ENCODE data around the gene CEMIP.

DNA sequence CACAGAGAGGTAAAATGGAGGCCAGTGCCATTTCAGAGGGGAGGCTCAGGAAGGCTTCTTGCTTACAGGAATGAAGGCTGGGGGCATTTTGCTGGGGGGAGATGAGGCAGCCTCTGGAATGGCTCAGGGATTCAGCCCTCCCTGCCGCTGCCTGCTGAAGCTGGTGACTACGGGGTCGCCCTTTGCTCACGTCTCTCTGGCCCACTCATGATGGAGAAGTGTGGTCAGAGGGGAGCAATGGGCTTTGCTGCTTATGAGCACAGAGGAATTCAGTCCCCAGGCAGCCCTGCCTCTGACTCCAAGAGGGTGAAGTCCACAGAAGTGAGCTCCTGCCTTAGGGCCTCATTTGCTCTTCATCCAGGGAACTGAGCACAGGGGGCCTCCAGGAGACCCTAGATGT is 170.6 kb downstream of the CEMIP start:
- TF ChIP-seq, protein P1, sequence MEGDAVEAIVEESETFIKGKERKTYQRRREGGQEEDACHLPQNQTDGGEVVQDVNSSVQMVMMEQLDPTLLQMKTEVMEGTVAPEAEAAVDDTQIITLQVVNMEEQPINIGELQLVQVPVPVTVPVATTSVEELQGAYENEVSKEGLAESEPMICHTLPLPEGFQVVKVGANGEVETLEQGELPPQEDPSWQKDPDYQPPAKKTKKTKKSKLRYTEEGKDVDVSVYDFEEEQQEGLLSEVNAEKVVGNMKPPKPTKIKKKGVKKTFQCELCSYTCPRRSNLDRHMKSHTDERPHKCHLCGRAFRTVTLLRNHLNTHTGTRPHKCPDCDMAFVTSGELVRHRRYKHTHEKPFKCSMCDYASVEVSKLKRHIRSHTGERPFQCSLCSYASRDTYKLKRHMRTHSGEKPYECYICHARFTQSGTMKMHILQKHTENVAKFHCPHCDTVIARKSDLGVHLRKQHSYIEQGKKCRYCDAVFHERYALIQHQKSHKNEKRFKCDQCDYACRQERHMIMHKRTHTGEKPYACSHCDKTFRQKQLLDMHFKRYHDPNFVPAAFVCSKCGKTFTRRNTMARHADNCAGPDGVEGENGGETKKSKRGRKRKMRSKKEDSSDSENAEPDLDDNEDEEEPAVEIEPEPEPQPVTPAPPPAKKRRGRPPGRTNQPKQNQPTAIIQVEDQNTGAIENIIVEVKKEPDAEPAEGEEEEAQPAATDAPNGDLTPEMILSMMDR (IDR thresholded peaks at IDR 0.05; ENCODE audit: insufficient read depth, low read depth, low read length), result no peak
- TF ChIP-seq EZH2 (IDR thresholded peaks at IDR 0.05; ENCODE audit: insufficient read depth, low read length), result no peak
